Measurements from ENCODE around the gene OTULIN.

The OTULIN gene

DNA sequence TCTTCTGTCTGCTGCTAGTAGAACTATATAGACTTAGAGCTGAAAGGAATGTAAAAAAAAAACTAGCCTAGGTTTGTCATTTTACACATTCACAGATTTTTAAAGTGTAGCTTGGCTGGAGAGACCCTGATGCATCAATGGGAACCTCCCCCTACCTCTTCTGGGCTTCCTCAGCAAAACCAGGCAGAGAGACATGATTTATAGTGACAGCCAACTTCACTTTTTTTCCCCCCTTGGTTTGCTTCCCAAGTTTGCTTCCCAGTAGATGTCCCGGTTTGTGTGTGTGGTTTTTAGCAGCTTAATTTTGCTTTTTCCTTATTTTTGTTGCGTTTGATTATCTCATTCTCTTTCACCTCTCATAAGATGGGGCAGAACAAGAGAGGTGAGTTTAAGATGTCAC lies 1.8 kb downstream of the OTULIN start:
- peak overlapping the region; percentile 57 for H3K4me3 ChIP-seq (ENCODE audit: control insufficient read depth, low read depth, low read length)
- no peak for DNase-seq (ENCODE audit: low read depth)
- TF ChIP-seq CTCF (conservative IDR thresholded peaks at IDR 0.05; ENCODE audit: control insufficient read depth, insufficient read depth, low read depth, low read length) = no peak

- no peak overlapping the region for H3K4me3 ChIP-seq (ENCODE audit: control insufficient read depth, low read depth, low read length)
- no peak for TF ChIP-seq CTCF (conservative IDR thresholded peaks at IDR 0.05; ENCODE audit: control insufficient read depth, insufficient read depth, low read depth, low read length)
These were observed 2.8 kb downstream of the OTULIN start for GRCh38 chr5:14667290-14667689.

GRCh38 chr5:14667770-14668169 lies 3.3 kb downstream of the OTULIN start:
- H3K4me3 ChIP-seq (ENCODE audit: control insufficient read depth, low read depth, low read length) = no peak overlapping the region
- DNase-seq (ENCODE audit: low read depth) = no peak
- TF ChIP-seq CTCF (conservative IDR thresholded peaks at IDR 0.05; ENCODE audit: control insufficient read depth, insufficient read depth, low read depth, low read length) = no peak

More at GRCh38 chr5:14667290-14667689, 2.8 kb downstream of the OTULIN start:
- DNase-seq (ENCODE audit: low read depth) = no peak

GRCh38 chr5:14668181-14668591 lies 3.7 kb downstream of the OTULIN start:
- H3K4me3 ChIP-seq (ENCODE audit: control insufficient read depth, low read depth, low read length) = no peak overlapping the region
- no peak for DNase-seq (ENCODE audit: low read depth)

DNA sequence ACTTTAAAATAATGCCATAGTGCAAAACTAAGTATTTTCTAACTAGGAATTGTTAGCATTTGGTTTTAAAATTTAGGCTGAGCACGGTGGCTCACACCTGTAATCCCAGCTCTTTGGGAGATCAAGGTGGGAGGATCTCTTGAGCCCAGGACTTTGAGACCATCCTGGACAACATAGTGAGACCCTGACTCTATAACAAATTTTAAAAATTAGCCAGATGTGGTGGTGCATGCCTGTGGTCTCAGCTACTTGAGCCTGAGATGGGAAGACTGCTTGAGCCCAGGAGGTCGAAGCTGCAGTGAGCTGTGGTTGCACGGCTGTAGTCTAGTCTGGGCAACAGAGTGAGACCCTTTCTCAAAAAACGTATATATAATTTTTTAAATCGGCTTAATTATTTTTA lies 4.9 kb downstream of the OTULIN start:
- no peak for TF ChIP-seq CTCF (conservative IDR thresholded peaks at IDR 0.05; ENCODE audit: control insufficient read depth, insufficient read depth, low read depth, low read length)
- H3K4me3 ChIP-seq (ENCODE audit: control insufficient read depth, low read depth, low read length) = no peak overlapping the region
- DNase-seq (ENCODE audit: low read depth) = no peak

More at GRCh38 chr5:14668181-14668591, 3.7 kb downstream of the OTULIN start:
- no peak for TF ChIP-seq CTCF (conservative IDR thresholded peaks at IDR 0.05; ENCODE audit: control insufficient read depth, insufficient read depth, low read depth, low read length)

DNA sequence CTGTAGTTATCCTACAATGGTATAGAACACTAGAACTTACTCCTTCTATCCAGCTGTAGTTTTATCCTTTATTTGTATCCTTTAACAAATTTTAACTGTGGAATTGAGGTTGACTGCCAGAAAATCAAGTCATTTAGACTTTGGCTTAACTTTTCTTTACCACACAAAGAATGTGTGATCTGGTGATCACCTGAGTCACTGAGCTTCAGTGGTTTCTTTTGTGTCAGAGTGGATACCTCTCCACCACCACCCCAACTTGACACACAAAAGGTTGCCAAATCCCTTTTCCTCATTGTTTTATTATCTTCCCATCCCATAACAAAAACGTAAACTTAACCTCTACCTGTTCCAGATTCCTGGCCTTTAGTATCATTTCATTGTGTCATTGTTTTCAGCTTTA lies 5.5 kb downstream of the OTULIN start:
- DNase-seq (ENCODE audit: low read depth) = peak; percentile 48
- no peak for TF ChIP-seq CTCF (conservative IDR thresholded peaks at IDR 0.05; ENCODE audit: control insufficient read depth, insufficient read depth, low read depth, low read length)
- H3K4me3 ChIP-seq (ENCODE audit: control insufficient read depth, low read depth, low read length) = no peak overlapping the region

DNA sequence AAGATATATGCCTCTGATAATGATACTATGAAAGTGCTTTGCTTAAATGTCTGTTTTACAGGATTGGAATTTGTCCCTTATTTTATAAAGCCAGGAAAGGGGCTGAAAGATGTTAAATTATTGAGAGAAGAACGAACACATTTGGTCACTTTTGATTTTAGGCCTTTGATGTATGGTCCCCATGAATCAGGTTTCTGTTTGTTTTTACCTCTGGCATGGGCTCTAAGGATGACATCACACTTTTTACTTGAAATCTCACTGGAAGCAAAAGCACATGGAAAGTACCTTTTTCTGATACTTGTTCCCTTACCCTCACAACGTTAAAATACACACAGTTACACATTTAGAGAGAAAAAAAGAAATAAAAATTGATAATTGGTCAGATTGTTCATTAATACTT lies 6.9 kb downstream of the OTULIN start:
- DNase-seq (ENCODE audit: low read depth) = peak; percentile 57
- no peak for TF ChIP-seq CTCF (conservative IDR thresholded peaks at IDR 0.05; ENCODE audit: control insufficient read depth, insufficient read depth, low read depth, low read length)

More for the DNA sequence above, 6.9 kb downstream of the OTULIN start:
- H3K4me3 ChIP-seq (ENCODE audit: control insufficient read depth, low read depth, low read length) = no peak overlapping the region

Data from fibroblast of mammary gland (primary cell).